HG03280 (cell line): ENCODE data around the gene TTC21B.

ENCODE experiments used
- ATAC-seq: cut with Tn5 transposase; IDR thresholded peaks from one replicate; pipeline ENCODE4 v1.9.1; 2021; ENCODE audit warnings: mild to moderate bottlenecking, moderate library complexity; ENCODE audit not compliant: unreplicated experiment

TTC21B gene

DNA sequence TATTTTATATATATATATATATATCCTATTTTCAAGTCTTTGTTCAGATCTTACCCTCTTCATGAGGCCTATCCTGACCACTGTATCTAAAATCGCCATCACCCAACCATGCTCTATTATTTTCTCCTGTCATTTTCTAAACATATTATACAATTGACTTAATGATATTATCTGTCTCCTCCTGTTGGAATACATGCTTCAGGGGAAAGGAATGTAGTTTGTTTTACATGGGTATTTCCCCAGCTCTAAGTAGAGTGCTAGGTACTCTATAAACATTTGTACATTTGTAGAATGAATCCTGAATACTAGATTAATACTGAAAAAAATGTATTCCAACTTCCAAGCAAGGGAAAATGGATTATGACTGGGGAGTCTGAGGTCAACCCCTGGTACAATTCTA, 26.2 kb downstream of the TTC21B start:
- ATAC-seq = no peak

DNA sequence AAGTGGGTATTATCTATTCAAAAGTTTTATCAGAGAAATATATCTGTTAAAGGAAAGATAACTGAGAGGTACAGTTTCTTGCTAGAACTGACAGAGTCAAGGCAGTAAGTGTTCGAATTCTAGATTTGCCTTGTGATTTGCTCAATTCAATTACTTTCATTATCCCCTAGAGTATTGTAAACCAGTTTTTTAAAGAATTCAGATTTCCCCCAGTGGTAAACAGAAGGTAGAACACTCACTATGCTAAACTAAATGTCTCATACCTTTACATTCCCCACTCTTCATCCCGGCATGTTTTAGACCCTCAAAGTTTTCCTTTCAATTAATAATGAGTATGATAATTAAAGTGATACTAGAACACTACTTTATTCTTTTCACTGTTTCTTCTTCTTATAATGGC, 28.6 kb downstream of the TTC21B start:
- ATAC-seq = no peak

DNA sequence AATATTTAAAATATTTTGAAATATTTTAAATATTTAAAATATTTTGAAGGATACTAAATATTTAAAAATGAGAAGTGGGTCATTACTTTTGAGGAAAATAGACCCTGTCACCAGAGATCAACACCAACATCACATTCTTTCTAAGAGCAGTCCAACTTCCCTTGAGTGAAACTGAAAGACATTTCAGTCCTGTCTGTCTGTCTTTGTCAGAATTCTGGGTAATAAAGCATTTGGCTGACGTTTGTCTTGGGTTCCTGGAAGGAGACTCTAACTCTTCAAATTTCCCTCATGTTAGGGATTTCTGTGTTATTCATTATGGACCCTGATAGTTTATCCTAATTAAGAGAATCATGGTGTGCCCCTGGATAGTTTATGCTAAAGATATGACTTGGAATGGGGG, 32.8 kb downstream of the TTC21B start:
- ATAC-seq = no peak

DNA sequence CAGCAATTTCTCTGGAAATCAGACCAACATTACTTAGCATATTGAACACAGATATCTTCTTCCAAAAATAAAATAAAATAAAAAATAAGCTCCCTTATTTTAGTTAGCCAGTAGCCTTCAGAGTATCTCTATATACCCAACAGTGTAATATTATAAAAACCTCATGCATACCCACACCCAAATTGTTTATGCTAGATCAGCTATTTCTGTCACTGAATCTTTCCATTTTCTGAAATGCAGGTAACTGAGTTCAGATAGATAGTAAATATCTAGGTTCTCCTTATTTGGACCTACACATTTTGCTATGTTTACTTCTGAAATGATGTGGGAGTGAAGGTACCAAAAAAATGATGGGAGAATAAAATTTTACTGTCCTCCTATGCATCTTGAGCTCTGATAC, 39.9 kb downstream of the TTC21B start:
- no peak for ATAC-seq

DNA sequence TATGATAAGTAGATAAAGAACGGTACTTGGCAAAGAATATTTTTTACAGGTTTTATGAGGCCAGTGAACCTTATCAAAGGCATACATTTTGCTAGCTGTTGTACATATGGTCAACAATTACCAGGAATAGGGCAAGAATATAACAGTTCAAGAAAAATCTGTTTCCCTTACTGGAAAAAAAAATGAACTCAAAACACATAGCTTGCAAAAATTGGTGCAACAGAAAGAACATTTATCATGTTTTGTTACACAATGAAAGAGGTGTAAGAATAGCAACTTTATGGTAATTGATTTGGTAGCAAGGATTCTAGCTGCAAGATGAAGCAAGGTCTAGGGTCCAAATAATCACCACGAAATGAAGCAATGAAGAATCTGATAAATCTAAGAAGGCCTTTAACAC, 41.6 kb downstream of the TTC21B start:
- no peak for ATAC-seq

DNA sequence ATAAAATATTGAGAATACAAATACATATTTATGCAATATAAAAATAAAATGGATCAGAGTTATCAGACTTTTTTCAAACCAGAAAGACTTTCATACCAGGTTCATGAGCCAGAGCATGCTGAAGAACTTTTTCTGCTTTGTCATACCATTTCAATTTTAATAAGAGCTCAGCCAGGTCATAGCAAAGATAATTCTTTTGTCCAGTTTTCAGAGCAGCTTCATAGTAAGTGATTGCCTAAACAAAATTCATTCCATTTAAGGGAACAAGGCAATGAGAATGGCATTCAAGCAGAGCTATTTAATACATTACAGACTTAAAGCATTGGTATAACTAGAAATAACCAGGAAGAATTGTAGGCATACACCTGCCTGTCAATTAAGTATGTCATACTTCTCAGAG, 42.3 kb downstream of the TTC21B start:
- ATAC-seq = no peak

DNA sequence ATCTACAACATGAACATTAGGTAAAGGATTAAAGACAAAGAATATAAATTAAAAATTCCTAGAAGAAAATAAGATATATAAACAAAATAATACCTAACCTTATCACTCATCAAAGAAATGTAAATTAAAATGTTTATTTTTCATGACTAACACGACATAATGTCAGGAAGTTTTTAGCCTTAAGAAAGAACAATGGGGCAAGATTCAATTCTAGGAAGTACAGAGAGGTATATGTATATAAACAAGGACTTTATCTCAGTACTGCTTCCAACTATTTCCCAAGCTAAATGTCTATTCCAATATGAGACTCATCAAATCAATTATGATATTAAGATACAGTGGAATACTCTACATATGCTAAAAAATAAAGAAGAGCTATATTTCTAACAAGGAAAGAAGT, 44.1 kb downstream of the TTC21B start:
- ATAC-seq = no peak

DNA sequence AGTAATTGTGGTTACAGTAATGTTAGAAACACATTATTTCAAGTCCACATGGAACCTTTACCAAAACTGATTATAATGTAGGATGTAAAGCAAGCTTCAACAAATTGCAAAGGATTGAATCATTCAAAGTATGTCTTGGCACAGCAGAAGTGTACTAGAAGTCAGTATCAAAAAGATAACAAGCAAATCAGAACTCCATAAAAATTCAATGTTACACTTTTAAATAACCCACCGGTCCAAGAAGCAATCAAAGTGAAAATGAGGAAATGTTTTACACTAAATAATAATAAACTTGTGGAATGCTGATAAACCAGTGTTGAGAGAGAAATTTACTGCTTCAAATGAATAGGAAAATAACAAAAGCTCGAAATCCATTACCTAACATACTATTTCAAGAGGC, 47.7 kb downstream of the TTC21B start:
- no peak for ATAC-seq

DNA sequence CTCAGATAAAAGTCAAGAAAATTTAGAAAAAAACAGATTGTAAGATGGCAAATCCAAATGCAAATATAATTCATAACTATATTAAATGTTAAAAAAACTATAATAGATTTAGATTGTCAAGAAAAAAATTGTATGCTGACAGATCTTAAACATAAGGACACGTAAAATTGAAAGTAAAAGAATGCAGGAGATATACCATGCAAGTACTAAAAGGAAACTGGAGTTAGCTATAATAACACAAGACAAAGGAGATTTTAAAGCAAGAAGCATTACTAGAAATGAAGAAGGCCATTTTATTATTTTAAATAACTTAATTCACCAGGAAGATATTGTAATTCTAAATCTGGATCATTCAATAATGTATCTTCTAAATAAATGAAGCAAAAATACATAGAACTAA, 48.3 kb downstream of the TTC21B start:
- no peak for ATAC-seq

DNA sequence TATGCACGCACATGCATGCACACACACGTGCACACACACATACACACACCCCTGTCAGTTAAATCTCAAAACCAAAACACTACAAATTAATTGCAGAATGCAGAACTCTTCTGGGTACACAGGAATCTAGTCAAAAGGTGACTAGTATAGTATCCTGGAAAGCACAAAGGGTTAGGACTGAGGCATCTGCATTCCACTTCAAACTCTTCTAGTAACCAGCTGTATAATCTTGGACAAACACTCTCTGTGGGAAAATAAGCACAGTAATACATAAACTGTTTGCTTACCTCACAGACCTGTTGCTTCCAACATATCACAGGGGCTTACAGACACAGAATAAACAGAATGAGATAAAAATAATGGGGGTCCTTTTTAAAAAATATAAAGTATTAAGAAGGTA, 49.1 kb downstream of the TTC21B start:
- no peak for ATAC-seq

DNA sequence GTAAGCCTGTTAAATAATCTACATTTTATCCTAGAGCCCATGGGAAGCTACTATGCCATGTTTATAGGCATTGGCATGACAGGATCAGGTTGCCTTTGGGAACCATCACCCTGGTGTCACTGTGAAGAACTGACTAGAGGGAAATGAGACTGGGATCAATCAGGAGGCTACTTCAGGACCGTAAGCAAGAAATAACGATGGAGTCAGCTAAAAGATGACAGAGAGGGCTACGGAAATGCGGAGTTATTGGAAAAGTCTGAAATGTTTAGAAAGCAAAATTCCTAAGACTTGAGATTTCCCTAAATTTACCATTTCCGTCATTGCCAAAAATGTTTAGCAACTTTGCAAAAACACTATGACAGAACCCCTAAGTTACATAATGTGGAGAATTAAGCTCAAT, 50.2 kb downstream of the TTC21B start:
- no peak for ATAC-seq

DNA sequence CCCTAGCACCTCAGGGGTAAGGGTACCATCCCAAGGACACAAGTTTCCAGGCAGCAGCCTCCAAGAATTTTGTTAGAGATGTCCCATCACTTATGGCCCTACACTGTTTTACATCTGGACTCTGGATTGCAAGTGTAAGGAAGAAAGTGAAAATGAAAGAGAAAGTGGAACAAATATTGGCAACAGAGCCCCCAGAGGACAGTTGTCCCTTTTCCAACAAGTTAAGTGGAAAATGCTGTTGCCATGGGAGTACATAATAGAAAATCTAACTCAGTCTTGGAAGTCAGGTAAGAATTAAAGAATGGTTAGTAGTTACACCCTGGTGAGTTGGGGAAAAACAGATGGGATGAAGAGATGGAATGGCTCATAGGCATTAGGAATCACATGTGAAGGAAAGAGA, 50.6 kb downstream of the TTC21B start:
- ATAC-seq = no peak

DNA sequence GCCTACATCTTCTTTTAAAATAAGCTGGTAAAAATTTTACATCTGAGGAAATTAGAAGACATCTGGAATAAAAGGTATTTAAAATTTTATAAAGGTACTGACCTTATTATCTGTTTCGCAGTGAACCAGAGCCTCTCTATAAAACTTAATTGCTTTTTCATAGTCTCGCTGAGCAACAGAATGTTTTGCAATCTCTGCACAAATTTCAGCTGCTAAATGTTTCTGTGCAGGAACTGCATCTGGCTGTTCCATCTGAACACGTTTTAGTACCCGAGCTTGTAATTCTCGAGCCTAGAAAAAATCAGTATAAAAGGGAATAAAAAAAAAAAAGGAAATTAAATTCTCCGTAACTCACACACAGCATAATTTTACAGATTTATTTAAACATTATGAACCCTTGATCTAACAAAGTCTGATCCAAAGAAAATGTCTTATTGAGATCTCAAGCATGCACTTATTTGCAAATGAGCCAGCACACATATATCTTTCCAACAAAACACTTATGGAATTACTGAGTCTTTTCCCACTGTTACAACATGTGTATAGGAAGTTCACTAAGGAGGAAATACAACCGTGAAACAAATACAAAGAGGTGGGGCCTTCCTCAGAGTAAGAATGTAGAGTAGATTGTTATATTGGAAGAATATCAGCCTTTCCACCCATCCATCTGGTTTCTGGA, 51.8 kb downstream of the TTC21B start:
- ATAC-seq = no peak

DNA sequence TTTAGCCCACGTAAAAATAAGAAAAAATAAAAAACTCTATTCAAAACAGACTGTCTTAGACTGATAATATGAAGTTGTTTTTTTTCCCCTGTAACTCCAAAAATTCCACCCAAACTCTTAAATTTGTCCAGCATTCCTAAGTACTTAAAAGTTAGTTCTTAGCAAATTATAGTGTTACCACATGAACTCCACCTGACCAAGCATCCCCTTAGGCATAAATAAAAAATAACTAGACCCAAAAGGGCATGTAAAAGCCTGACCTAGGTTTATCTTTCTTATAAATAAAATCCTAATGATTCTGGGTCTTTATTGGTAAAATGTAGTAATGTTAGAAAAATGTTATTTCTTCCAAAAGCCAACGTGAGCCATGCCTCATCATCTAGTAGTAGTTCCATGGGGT, 54.3 kb downstream of the TTC21B start:
- ATAC-seq = no peak

DNA sequence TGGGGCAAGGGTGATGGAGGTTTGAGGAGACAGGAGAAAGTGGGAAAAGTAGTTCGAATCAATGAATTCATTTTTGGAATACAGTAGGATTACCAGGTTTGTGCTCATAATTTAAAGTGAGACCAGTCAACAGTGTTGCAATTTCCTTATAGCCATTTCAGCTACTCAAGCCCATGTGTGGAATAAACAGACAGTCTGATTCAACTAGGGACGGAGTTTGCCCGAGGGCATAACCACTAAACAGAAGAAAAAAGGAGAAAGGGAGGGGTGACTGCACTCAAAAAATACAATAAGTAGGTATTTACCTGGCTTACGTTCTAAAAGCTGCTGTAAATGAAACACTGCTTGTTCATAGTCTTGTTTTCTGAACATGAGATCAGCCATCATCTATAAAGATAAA, 55.2 kb downstream of the TTC21B start:
- ATAC-seq = no peak

DNA sequence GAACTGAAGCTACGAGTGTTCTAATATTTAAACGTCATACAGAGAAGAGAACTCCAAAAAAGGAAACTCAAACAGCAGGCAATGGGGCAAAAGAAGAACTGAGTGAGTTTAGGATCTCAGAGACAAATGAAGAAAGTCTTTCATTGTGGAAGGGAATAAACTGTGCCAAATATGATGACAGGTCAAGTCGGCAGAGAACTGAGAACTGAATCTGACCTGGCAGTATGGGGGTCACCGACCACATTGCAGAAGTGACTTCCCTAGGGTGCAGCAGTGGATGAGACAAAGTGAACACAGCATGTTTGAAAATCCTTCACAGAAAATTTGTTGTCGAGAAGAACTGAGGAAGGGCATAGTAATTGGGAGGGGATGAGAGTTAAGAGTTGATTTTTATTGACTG, 55.9 kb downstream of the TTC21B start:
- ATAC-seq = peak; percentile 30

DNA sequence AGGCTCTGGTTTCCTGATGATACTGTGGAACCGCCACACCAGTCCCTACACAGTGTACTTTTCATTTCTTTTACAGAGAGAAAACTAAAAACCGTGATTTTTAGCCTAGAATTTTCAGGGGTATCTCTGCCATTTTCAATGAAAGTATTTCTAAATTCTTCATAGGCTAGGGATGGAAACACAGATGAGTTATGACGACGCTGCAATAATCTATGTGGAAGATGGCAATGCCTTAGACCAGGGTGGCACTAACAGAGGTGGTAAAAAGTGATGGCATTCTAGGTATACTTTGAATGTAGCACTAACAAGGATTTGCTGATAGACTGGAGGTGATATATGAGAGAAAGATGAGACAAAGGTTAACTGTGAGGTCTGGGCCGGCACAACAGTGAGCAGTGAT, 56.5 kb downstream of the TTC21B start:
- ATAC-seq = no peak

DNA sequence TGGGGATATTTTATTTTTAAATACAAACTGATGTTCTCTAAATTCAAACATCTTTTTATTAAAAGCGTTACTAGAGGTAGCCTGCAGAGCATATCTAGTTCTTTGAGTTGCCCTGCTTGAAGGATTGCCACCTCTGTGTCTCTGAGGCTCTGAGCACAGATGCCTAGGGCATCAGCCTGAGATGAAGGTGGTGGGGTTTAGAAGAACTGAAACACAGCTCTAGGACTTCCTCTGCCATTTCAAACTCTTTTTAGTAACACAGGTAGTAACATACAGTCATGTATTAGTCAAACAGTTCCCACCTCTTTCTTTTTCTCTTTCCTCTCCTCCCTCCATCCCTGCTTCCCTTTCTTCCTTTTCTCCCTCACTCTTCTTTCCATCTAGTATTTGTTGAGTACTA, 57.6 kb downstream of the TTC21B start:
- peak; percentile 99 for ATAC-seq

DNA sequence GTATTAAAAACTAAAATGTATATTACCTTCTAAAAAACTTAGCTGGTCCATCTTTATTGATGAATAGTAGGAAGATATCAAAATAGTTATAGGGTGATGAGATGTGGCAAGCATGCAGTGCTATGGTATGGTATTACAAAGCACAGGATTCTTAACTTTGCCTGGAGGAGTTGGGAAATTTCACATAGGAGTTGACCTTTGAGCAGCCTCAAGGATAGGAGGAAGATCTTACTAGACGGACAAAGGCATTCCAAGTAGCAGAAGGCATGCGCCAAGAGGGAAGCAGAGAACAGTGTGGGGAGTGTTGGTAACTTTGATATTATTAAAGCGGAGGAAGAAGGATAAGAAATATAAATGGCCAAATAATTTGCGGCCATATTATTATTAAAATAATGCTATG, 60.0 kb downstream of the TTC21B start:
- ATAC-seq = no peak

DNA sequence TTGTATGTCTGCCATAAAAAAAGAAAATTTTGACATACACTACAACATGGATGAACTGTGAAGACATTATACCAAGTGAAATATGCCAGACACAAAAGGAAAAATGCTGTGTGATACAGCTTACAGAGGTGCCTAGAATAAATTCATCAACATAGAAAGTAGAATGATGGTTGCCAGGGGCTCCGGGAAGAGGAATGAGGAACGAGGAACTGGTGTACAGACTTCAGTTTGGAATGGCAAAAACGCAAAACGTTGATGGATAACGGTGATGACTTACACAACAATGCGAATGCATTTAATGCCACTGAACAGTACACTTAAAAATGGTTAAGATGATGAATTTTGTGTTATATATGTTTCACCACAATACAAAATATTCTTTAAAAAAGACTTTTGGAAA, 61.0 kb downstream of the TTC21B start:
- ATAC-seq = no peak

DNA sequence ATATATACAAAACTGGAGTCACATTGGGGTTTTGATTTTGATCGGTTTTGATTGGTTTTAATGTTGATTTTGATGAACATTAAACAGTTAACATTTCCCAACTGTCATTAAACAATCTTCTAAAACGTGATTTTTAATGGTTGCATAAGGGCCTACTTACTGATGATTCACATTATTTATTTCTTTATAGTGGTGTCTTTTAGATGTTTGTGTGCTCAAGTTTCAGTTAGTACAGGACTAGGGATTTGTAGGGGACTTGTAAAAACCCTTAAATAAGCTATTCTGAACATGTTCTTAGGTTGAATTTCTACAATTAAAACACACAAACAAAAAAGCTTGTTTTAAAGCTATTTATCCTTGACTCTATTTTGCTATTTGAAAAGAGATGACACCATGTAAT, 61.6 kb downstream of the TTC21B start:
- ATAC-seq = no peak

DNA sequence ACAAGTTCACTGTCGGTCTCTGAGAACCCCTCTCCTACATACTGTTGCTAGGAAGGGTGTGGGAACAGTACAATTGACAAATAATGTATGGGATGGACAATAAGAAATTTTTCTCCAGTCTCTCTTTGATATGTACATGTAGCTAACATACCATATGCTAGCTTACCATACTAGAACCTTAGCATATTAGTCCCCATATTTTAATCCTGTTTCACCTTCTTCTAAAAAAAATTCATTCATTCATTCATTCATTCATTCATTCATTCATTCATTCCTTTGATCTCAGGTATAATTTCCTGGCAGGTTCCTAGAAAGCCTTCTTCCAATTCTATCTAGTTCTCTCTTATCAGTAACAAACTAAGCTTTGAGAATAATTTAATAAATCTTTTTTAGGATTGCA, 62.2 kb downstream of the TTC21B start:
- no peak for ATAC-seq

DNA sequence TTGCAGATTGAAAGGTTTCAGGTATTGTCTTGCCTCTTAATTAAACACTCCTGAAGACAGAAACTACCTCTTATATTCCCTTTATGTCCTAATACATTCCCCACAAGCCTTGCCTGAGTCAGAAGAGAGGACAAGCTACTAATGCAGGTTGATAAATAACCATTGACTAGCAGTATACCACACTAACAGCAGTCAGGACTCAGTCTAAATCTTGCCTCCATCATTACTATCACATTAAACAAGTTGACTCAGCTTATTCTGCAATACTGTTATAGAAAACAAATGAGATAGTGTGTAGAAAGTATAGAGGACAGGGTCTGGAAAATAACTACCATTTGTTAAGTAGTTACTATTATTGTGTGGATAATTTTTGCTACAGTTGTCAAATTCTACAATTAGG, 63.8 kb downstream of the TTC21B start:
- no peak for ATAC-seq

DNA sequence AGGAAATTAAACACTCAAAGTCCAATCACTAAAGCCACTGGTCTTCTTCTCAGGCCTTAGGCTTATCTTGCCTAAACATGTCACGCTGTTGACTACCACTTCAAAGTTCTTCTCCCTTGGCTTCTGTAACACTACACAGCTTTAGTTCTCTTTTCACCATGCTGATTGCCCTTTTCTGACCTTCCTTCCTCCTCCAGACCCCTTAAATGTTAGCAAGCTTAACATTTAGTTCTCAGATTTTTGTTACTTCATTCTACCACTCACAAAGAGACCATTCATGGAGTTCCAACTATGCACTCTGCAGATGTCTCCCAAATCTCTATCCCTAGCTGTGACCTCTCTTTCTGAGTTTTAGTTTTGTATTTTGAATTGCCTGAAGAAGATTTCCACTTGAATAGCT, 64.4 kb downstream of the TTC21B start:
- ATAC-seq = no peak
